Vein endothelial cell (primary cell): Measurements from ENCODE around the gene SEC11C. TPM values are rescaled to one million over a fixed set of nuclear protein-coding genes. Genes with fewer than 3 reads are reported as not detected.

Experiments
- total RNA-seq: library from RNA; depleted of rRNA; stranded (reverse); fragments of >200 nt; gene quantifications from 2 replicates; pipeline ENCODE4 v1.2.3, GENCODE V29; 2012

The SEC11C gene
- 15.6 and 21.6 TPM in 2 replicates for total RNA-seq

GRCh38 chr18:59139615-59140301 is at the start of gene SEC11C:
TSS of gene SEC11C (plus strand) at chr18:59139884. CDS start at chr18:59139949, 65 bp downstream.

Other genes starting within 250 kb of the SEC11C start
- not detected in 2 replicates for gene GRP, start 80.3 kb downstream of the SEC11C start, total RNA-seq
- not detected in 2 replicates for gene RAX, start 133.6 kb downstream of the SEC11C start, total RNA-seq
- gene CPLX4, start 178.8 kb downstream of the SEC11C start, total RNA-seq = not detected in 2 replicates
- gene LMAN1, start 219.4 kb downstream of the SEC11C start, total RNA-seq = 142 and 185 TPM in 2 replicates